Mesothelial cell of epicardium (in vitro differentiated cells): ENCODE results near the gene APOBEC3F. TPM values are rescaled to one million over a fixed set of nuclear protein-coding genes. Genes with fewer than 3 reads are reported as not detected.

Source experiments
- DNase-seq, 2 experiments: peaks; one replicate each; pipeline ENCODE4 v3.0.0; 2021; ENCODE audit warnings: low spot score in 2 of 2; ENCODE audit not compliant: unreplicated experiment in 2 of 2
- H3K27ac Mint-ChIP-seq: 2 replicates; pipeline ENCODE4 v1.8.0; 2021; ENCODE audit warnings: mixed read lengths
- H3K27me3 Mint-ChIP-seq: 2 replicates; pipeline ENCODE4 v1.8.0; 2021; ENCODE audit warnings: low read depth, mixed read lengths
- H3K36me3 Mint-ChIP-seq: 2 replicates; pipeline ENCODE4 v1.8.0; 2021; ENCODE audit warnings: mixed read lengths
- H3K4me1 Mint-ChIP-seq: 2 replicates; pipeline ENCODE4 v1.8.0; 2021; ENCODE audit warnings: mixed read lengths
- H3K4me3 Mint-ChIP-seq: 2 replicates; pipeline ENCODE4 v1.8.0; 2021; ENCODE audit warnings: mild to moderate bottlenecking, moderate library complexity, mixed read lengths
- H3K9me3 Mint-ChIP-seq: 2 replicates; pipeline ENCODE4 v1.8.0; 2021; ENCODE audit warnings: mixed read lengths
- total RNA-seq: library from RNA; stranded (reverse); gene quantifications from 3 replicates; pipeline ENCODE4 v1.2.1, GENCODE V29; 2021
- TF ChIP-seq, protein P1 (sequence below): fragments of 200-600 bp; sonication (generic); IDR thresholded peaks from one replicate; pipeline ENCODE4 v1.5.0; 2021; ENCODE audit warnings: antibody characterized with exemption; ENCODE audit not compliant: unreplicated experiment

The APOBEC3F gene
- total RNA-seq, 1 donor from 2014 or later: 23.8 TPM

DNA sequence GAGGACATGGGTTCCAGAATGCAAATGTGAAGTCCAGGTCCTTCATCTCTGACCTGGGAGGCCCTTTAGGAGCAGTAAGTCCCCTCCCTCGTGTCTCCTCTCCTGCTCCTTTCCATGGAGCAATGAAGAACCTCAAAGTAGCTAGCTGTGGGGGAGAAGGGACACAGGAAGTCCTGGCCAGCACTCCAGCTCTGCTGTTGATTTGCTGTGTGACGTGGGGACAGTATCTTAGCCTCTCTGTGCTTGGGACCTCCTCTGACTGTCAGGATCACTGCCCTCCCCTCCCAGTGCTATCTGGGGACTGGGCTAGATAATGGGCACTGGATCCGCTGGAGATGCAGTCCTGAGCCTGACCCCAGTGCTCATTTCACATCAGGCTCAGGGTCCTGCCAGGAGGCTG lies 55.3 kb downstream of the APOBEC3F start:
- TF ChIP-seq, protein P1, sequence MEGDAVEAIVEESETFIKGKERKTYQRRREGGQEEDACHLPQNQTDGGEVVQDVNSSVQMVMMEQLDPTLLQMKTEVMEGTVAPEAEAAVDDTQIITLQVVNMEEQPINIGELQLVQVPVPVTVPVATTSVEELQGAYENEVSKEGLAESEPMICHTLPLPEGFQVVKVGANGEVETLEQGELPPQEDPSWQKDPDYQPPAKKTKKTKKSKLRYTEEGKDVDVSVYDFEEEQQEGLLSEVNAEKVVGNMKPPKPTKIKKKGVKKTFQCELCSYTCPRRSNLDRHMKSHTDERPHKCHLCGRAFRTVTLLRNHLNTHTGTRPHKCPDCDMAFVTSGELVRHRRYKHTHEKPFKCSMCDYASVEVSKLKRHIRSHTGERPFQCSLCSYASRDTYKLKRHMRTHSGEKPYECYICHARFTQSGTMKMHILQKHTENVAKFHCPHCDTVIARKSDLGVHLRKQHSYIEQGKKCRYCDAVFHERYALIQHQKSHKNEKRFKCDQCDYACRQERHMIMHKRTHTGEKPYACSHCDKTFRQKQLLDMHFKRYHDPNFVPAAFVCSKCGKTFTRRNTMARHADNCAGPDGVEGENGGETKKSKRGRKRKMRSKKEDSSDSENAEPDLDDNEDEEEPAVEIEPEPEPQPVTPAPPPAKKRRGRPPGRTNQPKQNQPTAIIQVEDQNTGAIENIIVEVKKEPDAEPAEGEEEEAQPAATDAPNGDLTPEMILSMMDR: no peak
- no peak overlapping the region for H3K27ac Mint-ChIP-seq
- H3K9me3 Mint-ChIP-seq: no peaks in the 10 kb centered on the region
- H3K4me1 Mint-ChIP-seq: peaks cover 12% of the 10 kb centered on the region
- no peaks in the 10 kb centered on the region for H3K27me3 Mint-ChIP-seq
- H3K4me3 Mint-ChIP-seq: no peak overlapping the region
- DNase-seq: no peak
- H3K36me3 Mint-ChIP-seq: no peaks in the 10 kb centered on the region

DNA sequence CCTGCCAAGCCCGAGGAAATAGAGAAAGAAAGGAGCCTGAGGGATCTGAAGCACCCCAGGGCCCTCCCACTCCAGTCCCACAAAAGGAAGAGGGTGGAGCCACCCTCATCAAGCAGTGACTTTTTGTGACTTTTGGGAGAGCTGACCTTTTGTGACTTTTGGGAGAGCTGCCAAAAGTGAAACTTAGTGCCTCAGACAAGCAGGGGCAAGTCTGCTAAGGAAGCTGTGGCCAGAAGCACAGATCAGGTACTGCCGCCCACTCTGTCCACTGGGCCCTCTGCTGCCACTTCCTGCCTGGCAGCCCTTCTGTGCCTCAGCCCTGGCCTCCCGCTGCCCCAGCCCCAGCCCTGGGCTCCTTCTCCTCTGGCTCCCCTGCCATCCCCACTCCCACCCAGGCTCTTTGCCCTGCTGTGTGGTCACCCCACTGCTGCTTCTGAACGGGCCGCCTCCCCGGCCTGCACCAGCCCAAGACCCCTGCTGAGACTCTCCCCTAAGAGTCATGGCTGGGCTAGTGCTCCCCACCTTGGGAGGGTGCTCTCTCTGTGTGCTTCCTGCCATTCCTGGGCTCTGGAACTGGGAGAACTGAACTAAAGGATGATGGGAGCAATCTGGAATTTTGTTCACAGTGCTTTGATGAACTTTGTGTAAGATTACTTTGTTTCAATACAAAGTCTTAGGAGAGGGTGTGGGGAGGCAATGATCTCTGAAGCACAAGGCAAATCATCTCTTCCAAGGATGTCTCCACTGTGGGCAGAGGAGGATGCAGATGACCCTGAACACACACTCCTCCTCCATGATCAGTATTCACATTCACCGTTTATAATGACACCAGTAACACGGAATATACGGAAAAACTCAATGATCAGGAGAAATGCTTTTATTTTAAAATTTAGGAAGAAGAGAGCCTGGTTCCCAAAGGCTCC lies 56.7 kb downstream of the APOBEC3F start, which contains the start of gene APOBEC3H:
Gene APOBEC3H, plus strand, starts transcription at position 147 of the 923 bp plus-strand sequence. CDS start 3,035 bp downstream, outside the sequence.
- TF ChIP-seq, protein P1: no peak
- no peak for DNase-seq
- no peak within 1 kb of the TSS for H3K4me3 Mint-ChIP-seq
- peak within 1 kb of the TSS; percentile 87 for H3K27ac Mint-ChIP-seq
- H3K27me3 Mint-ChIP-seq: no peaks in the 10 kb centered on the region
- peaks cover 12% of the 10 kb centered on the region for H3K4me1 Mint-ChIP-seq
- no peaks in the 10 kb centered on the region for H3K36me3 Mint-ChIP-seq
- no peaks in the 10 kb centered on the region for H3K9me3 Mint-ChIP-seq

- peak overlapping the region; percentile 87 for H3K27ac Mint-ChIP-seq
- TF ChIP-seq, protein P1: no peak
- H3K36me3 Mint-ChIP-seq: no peaks in the 10 kb centered on the region
- no peaks in the 10 kb centered on the region for H3K27me3 Mint-ChIP-seq
- H3K9me3 Mint-ChIP-seq: no peaks in the 10 kb centered on the region
- peaks cover 12% of the 10 kb centered on the region for H3K4me1 Mint-ChIP-seq
- no peak overlapping the region for H3K4me3 Mint-ChIP-seq
- no peak for DNase-seq
Observed at GRCh38 chr22:39098026-39098425, 57.4 kb downstream of the APOBEC3F start.

DNA sequence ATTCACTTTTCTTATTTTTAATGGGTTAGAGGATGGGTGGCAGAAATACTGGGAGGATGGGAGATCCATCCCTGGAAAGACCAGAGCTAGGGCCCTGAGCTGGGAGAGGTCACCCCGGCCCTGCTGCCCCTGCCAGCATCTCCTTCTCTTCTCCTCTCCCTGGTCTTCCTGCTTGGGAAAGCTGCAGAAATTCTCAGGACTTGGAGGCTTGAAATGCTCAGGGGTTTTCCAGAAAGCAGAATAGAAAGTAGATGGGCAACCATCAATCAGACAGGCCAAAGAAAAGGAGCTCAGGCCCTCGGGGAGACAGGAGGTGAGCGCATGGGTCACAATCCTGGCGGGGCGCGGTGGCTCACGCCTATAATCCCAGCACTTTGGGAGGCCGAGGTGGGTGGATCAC lies 57.9 kb downstream of the APOBEC3F start:
- H3K27me3 Mint-ChIP-seq: no peaks in the 10 kb centered on the region
- no peaks in the 10 kb centered on the region for H3K36me3 Mint-ChIP-seq
- H3K4me1 Mint-ChIP-seq: peaks cover 12% of the 10 kb centered on the region
- no peaks in the 10 kb centered on the region for H3K9me3 Mint-ChIP-seq
- H3K4me3 Mint-ChIP-seq: no peak overlapping the region
- H3K27ac Mint-ChIP-seq: peak overlapping the region; percentile 12
- TF ChIP-seq, protein P1: no peak
- no peak for DNase-seq

GRCh38 chr22:39101226-39101625 lies 60.6 kb downstream of the APOBEC3F start:
- Mint-ChIP-seq H3K27me3 (no peaks in the 10 kb centered on the region), H3K4me1 (peaks cover 12% of the 10 kb centered on the region), H3K9me3 (no peaks in the 10 kb centered on the region), H3K36me3 (no peaks in the 10 kb centered on the region), H3K4me3 (no peak overlapping the region), H3K27ac (no peak overlapping the region)
- DNase-seq: no peak
- TF ChIP-seq, protein P1: no peak
